ENCODE measurements around the gene CSHL1.

Gene CSHL1

GRCh38 chr17:63937920-63938319 lies 26.9 kb upstream of the CSHL1 start:
- TF ChIP-seq POLR2AphosphoS5 (IDR thresholded peaks at IDR 0.05; ENCODE audit: low read depth, low read length): no peak
- TF ChIP-seq TAF1 (IDR thresholded peaks at IDR 0.05; ENCODE audit: borderline replicate concordance, insufficient read depth, low read length): no peak
- no peak for TF ChIP-seq FOXP2 (optimal IDR thresholded peaks at IDR 0.05; ENCODE audit: borderline replicate concordance, extremely low read depth, extremely low read length, insufficient read depth)
- TF ChIP-seq REST (IDR thresholded peaks at IDR 0.05; ENCODE audit: insufficient read depth in 1 of 2, low read depth in 2 of 2, low read length in 2 of 2): no peak
- no peak for TF ChIP-seq SIN3A (IDR thresholded peaks at IDR 0.05; ENCODE audit: borderline replicate concordance, insufficient read depth, low read length)

GRCh38 chr17:63937319-63937718 lies 26.3 kb upstream of the CSHL1 start:
- TF ChIP-seq REST (IDR thresholded peaks at IDR 0.05; ENCODE audit: insufficient read depth in 1 of 2, low read depth in 2 of 2, low read length in 2 of 2) (no peak), FOXP2 (optimal IDR thresholded peaks at IDR 0.05; ENCODE audit: borderline replicate concordance, extremely low read depth, extremely low read length, insufficient read depth) (no peak), SIN3A (IDR thresholded peaks at IDR 0.05; ENCODE audit: borderline replicate concordance, insufficient read depth, low read length) (no peak)

GRCh38 chr17:63934183-63935112 lies 23.4 kb upstream of the CSHL1 start:
- TF ChIP-seq FOXP2 (optimal IDR thresholded peaks at IDR 0.05; ENCODE audit: borderline replicate concordance, extremely low read depth, extremely low read length, insufficient read depth) (no peak), REST (IDR thresholded peaks at IDR 0.05; ENCODE audit: insufficient read depth in 1 of 2, low read depth in 2 of 2, low read length in 2 of 2) (no peak), POLR2AphosphoS5 (IDR thresholded peaks at IDR 0.05; ENCODE audit: low read depth, low read length) (no peak), SIN3A (IDR thresholded peaks at IDR 0.05; ENCODE audit: borderline replicate concordance, insufficient read depth, low read length) (no peak), TAF1 (IDR thresholded peaks at IDR 0.05; ENCODE audit: borderline replicate concordance, insufficient read depth, low read length) (no peak)

GRCh38 chr17:63933598-63933997 lies 22.5 kb upstream of the CSHL1 start:
- TF ChIP-seq TAF1 (IDR thresholded peaks at IDR 0.05; ENCODE audit: borderline replicate concordance, insufficient read depth, low read length): no peak
- TF ChIP-seq FOXP2 (optimal IDR thresholded peaks at IDR 0.05; ENCODE audit: borderline replicate concordance, extremely low read depth, extremely low read length, insufficient read depth): no peak
- no peak for TF ChIP-seq POLR2AphosphoS5 (IDR thresholded peaks at IDR 0.05; ENCODE audit: low read depth, low read length)
- no peak for TF ChIP-seq SIN3A (IDR thresholded peaks at IDR 0.05; ENCODE audit: borderline replicate concordance, insufficient read depth, low read length)
- no peak for TF ChIP-seq REST (IDR thresholded peaks at IDR 0.05; ENCODE audit: insufficient read depth in 1 of 2, low read depth in 2 of 2, low read length in 2 of 2)
